Activated CD8-positive, alpha-beta memory T cell treated with anti-CD3 and anti-CD28 coated beads for 24 hours (primary cell): ENCODE results near the gene RSPH1.
"Not testable (repeated sequence)": the region's sequence is repeated elsewhere in the genome, so short reads cannot be mapped to it uniquely, and the experiment has no call there.

Experiments
- DNase-seq: peaks from one replicate; pipeline ENCODE4 v3.0.0-alpha.2; 2020

RSPH1 gene

DNA sequence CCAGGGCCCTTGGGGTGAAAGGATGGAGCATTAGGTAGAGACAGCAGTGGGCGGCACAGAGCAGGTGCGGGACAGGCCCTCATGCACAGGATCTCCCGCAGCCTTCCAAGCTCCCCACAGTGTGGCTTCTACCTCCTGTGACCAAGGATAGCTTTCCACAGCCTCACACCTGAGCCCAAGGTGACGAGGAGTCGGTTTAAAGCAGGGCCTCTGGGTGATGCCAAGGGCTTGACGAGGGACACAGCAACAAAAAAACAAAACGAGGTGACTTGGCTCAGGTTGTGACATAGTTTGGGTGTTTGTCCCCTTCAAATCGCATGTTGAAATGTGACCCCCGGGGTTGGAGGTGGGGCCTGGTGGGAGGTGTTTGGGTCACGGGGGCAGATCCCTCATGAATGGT is 15.3 kb downstream of the RSPH1 start:
- peak; percentile 32 for DNase-seq

- peak; percentile 42 for DNase-seq
These were observed 16.4 kb downstream of the RSPH1 start for GRCh38 chr21:42479582-42479981.

DNA sequence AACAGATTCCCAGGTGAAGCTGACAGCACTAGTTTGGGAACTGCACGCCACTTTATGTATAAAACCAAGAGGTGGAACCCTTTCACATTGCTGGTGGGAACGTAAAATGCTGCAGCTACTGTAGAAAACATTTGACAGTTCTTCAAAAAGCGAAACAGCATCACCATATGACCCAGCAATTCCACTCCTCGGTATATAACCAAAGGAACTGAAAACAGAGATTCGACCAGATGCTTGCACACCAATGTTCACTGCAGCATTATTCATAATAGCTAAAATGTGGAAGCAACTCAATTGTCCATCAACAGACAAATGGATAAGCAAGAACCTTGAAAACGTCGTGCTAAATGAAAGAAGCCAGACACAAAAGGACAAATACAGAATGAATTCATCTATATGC is 17.5 kb downstream of the RSPH1 start:
- peak; percentile 24 for DNase-seq

- DNase-seq: peak; percentile 44
These were observed 19.4 kb downstream of the RSPH1 start for GRCh38 chr21:42476388-42477331.

GRCh38 chr21:42475526-42476387 is 20.3 kb downstream of the RSPH1 start:
- peak; percentile 37 for DNase-seq

GRCh38 chr21:42475036-42475435 is 21.0 kb downstream of the RSPH1 start:
- peak; percentile 17 for DNase-seq

DNA sequence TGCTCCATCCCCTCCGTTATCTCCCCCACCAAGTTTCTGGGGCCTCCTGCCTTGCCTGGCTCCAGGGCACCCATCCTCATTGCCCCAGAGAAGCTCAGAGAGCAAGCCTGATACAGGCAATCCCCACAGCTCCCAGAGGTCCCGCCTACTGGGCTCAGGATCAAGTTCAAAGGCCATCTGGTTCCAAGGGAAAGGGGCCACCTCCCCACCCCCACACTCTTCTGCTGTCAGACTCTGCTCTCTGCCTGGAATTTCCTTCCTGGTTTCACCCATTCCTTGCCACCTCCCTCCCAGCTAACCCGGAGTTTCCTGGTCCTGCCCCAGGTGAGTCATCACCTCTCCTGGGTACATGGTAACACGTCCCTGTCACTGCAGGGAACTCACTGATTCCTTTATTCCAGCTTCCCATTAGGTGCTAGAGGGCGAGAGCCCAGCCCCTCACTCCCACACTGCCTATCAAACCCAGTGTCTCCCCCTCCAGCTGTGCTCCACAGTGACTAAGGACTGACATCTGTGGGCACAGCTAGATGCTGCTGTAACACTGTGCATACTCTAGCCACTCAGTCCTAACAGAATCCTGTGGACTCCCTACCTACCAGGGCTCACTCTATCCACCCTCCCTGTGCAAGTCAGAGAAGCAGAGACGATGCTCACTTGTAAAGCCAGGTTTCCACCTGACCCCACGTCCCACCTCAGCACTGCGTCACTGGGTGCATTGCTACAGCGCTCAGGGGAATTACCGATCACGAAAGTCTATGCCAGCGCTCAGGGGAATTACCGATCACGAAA is 21.8 kb downstream of the RSPH1 start:
- peak; percentile 40 for DNase-seq

DNA sequence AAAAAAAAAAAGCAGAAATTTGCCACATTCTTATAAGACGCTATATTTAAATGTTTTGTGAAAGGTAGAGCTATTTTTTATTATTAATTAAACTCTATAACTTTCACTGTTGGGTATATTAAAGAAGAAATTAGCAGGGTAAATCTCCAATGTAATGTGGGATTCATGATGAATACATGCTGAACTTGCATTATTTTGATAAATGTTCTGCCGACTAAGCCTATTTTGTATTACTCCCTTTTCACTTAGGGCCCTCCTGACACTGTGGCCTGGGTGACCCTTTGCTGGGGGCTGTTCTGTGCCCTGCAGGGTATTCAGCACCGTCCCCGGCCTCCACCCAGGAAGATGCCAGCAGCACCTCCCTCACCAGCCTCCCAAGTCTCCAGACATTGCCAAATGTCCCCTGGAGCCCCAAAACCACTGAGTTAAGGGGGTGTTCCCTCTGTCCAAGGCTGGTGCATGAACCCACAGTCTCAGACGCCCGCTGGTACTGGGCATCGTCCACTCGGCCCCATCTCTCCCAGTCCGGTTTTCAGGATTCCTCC is 22.5 kb downstream of the RSPH1 start:
- peak; percentile 28 for DNase-seq

DNA sequence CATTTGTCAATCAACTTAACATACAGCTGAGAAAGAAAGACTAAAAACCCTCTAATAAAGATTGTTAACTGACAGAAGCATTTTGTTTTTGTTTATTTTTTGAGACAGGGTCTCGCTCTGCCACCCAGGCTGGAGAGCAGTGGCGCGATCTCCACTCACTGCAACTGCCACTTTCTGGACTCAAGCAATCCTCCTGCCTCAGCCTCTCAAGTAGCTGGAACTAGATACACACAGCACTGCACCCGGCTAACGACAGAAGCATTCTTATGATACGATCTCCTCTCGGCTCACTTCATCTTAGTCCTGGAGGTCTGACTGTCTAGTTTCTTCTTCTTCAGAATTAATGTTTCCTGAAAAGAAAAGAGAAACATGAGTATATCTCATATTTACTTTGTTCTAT is 23.5 kb downstream of the RSPH1 start:
- DNase-seq: no peak

DNA sequence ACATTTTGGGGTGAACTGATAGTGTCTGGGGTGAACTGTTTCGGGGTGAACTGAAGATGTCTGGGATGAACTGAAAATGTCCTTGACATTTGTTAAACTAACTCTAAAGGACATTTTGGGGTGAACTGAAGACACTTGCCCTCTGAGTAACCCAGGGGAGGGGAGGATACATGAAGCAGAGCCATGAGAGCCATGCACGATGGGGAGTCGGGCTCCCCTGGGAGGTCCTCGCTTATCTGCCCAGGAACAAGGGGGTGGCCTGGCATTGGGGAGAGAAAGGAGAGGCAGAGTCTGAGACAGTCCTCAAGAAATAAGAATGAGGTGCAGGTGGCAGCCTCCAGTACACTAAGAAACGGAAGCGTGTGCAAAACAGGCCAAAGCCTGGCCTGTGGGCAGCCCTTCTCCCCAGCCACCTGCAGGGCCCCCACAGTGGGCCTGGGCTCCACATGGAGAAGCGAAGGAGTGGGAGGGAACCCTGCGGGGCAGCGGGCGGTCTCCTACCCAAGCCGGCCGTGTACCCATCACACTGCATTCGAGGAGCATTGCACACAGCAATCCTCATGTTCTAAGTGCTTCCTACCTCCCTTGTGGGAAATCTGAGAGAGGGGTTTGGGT is 24.2 kb downstream of the RSPH1 start:
- DNase-seq: peak; percentile 26

DNA sequence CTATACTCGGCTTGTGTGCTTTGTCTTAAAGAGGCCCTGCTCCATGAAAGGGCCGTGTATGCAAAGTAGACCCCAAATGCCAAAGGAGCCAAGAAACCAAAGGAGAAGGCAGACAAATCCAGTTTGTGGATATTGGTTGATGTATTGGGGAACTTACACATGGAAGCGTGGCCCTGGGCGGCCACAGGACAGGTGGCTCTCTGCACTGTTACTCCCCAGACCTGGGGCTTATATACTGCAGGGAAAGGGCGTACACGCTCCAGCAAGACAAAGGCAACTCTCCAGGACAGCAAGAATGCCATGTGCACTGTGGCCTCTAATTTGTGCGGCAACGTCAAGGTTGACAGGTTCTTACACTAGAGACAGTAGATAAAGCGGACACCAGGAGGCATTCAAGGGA is 24.8 kb downstream of the RSPH1 start:
- DNase-seq: peak; percentile 47

GRCh38 chr21:42469726-42470125 is 26.3 kb downstream of the RSPH1 start:
- not testable (repeated sequence) for DNase-seq

GRCh38 chr21:42469272-42469671 is 26.8 kb downstream of the RSPH1 start:
- DNase-seq: no peak

DNA sequence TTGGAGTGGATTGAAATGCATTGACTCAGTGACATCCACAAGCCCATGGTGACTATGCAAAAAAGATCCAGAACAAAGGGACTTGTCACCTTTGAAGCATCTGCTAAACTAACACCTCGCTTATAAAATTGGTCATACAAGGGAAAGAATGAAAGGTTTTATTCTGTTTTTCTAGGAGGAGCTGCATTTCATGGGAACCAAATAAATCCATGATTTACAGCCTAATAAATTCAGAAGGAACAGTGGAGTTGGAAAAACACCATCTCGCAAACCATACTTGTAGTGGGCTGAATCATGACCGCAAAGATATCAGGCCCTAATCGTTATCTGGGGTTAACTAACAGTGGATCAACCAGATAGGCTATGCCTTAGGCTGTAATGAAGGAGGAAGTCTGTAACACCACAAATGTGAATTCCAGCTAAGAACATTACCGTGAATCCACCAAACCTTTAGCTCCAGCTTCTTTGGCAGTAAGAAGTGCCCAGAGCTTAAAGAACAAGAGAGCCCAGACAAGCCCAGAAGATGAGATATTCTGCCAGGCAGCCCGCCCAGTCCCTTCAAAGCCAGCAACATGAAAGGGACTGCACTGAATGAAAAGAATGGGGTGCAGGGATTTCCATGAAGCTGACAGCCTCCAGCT is 27.4 kb downstream of the RSPH1 start:
- no peak for DNase-seq

DNA sequence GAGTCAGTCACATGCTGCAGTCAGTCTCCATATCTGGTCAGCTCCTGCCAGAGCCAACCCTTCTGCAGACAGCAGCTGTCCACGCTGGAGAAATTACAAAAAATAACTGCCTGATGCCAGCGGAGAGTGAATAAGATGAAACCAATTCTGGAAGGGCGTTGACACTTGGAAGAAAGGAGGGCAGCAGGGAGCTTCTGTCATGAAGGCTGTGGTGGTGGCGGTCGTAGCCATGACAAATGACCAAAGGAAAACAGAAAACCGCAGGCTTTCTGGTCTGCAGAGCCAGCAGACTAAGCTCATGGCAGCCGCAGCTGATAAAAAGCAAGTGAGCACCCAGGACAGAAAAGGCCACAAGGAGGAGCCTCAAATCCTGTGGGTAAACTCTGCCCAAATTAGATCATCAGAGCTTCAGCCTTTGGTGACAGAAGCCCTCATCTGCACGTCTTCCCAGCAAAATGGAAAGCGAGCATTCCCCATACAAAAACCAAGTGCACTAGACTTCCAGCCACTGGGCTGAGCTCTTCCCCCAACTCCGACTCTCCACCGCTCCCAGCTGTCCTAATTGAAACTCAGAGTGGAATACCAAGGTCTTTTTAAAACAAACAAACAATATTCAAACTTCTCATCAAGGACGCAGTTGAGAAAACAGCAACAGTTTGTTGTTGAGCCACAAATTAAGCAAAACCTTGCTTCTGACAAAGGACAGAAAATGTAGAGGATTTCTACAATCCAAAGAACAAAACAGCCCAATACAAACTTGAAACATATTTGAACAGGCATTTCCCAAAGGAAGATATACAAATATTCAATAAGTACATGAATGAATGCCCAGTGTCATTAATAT is 28.7 kb downstream of the RSPH1 start:
- peak; percentile 55 for DNase-seq

DNA sequence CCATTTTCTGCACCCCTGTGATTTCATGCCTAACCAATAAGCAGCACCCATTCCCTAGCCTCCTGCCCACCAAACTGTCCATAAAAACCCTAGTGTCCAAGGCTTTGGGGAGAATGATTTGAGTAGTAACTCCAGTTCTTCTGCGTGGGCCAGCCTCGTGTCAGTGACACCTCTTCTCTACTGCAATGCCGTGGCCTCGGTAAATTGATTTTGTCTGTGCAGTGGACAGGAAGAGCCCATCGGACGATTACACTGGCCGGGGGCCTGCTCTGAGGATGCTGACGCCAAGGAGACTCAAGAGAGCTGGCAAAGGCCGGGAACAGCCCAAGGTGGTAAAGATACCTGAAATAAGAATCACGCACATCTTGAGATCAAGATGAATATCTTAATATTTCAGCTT is 29.3 kb downstream of the RSPH1 start:
- DNase-seq: peak; percentile 50

DNA sequence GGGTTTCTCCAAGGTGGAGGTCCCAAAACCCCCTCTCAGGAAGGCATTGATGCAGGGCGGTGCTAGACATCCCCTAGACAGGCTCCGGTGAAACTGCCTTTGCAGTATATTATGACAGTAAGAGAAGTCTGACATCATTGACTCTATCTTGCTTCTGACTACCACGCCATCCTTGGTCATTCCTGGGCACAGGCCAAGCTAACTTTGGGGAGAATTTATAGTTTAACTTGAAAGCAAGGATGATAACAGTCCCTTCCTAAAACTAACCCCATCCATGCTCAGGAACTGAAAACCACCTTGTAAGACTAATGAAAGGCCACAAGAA is 30.3 kb downstream of the RSPH1 start:
- DNase-seq: no peak

DNA sequence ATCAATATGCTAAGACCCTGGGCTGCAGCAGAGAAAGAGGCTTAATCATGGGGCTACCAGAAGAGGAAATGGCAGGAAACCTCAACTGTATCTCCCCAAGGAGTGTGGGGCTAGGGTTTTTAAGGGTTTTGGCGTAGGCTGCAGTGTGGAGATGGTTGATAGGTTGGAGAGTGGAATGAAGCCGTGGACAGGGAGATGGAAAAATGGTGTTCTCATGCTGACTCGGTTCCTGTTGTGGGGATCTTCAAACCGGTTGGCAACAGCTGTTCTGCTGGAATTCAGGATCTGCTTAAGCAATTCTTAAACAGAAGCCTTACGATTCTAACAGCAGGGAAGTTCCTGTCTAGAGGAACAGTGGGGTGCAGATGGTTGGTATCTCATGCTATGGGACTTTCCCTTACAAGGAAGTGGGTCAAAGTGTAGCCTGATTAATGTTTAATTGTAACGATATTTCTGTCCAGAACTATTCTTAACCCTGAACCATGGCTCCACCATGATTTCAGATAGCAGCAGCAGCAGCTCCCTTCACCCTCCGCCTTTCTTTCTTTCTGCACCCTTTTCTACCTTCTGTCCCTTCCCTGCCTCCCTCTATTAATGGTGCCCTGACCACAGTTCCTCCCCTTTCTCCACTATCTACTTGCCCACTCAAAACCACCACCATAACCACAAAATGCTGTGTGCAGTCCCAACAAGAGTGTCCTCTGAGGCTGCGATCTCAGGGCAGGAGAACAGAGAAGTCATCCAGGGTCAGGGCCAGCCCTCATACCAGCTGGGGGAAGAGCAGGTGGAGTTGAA is 30.8 kb downstream of the RSPH1 start:
- DNase-seq: peak; percentile 54

- peak; percentile 90 for DNase-seq
These were observed 32.0 kb downstream of the RSPH1 start for GRCh38 chr21:42463861-42464515.
